Endothelial cell of umbilical vein (primary cell): ENCODE measurements around the gene TBX5. TPM values are rescaled to one million over a fixed set of nuclear protein-coding genes. Genes with fewer than 3 reads are reported as not detected.

Experiments used
- Bru-seq: library from RNA; stranded (reverse); fragments of 400-500 nt; gene quantifications from one replicate; lab custom pipeline; 2021; lab: Mats Ljungman, UMichigan
- BruChase-seq, 2 experiments: library from RNA; stranded (reverse); fragments of 400-500 nt; gene quantifications; one replicate each; lab custom pipeline; 2021; lab: Mats Ljungman, UMichigan
- BruUV-seq: library from RNA; stranded (reverse); fragments of 400-500 nt; replicated peaks from 2 replicates; lab custom pipeline; 2021; lab: Mats Ljungman, UMichigan
- CTCF ChIA-PET: fragments of 300-600, 350-600 bp; sonication (Branson Sonifier 250); formaldehyde crosslinking; loops from one replicate; lab custom pipeline; 2021; ENCODE audit warnings: antibody characterized with exemption, inconsistent platforms; lab: Charles Lee
- POLR2A ChIA-PET: fragments of 300-600, 350-600 bp; sonication (Branson Sonifier 250); formaldehyde crosslinking; loops from one replicate; lab custom pipeline; 2021; ENCODE audit warnings: antibody characterized with exemption, inconsistent platforms; lab: Charles Lee
- DNase-seq: peaks from one replicate; pipeline ENCODE4 v3.0.0-alpha.2; 2011; ENCODE audit warnings: low read depth, low spot score
- FAIRE-seq: peaks from 2 replicates; lab custom pipeline; 2011; peaks lifted over from hg19 to GRCh38; lab: Jason Lieb, UNC
- H2AFZ ChIP-seq: 2 replicates; pipeline ENCODE4 v1.6.0; 2012; ENCODE audit warnings: low read depth, low read length, control low read depth, inconsistent platforms
- H3K27ac ChIP-seq: 2 replicates; pipeline ENCODE4 v1.5.1; 2011; ENCODE audit warnings: low read depth, mild to moderate bottlenecking, control low read depth, low read length, moderate library complexity; ENCODE audit not compliant: insufficient read depth
- H3K27me3 ChIP-seq, 2 experiments: 2 replicates each; pipeline versions ENCODE4 v1.6.0 to v1.6.1; 2011; ENCODE audit warnings: low read length in 2 of 2, mixed read lengths in 1 of 2; ENCODE audit not compliant: control insufficient read depth in 2 of 2, insufficient read depth in 2 of 2
- H3K36me3 ChIP-seq, 2 experiments: 2 replicates in 1 of 2; 3 replicates in 1 of 2; pipeline ENCODE4 v1.5.1; 2011; ENCODE audit warnings: low read length in 2 of 2, mild to moderate bottlenecking in 1 of 2, moderate library complexity in 1 of 2; ENCODE audit not compliant: control insufficient read depth in 2 of 2, insufficient read depth in 2 of 2; ENCODE audit errors: extremely low read depth in 1 of 2
- H3K4me1 ChIP-seq: 3 replicates; pipeline ENCODE4 v1.5.1; 2011; ENCODE audit warnings: mild to moderate bottlenecking, low read length; ENCODE audit not compliant: control insufficient read depth, insufficient read depth; ENCODE audit errors: extremely low read depth
- H3K4me2 ChIP-seq: 2 replicates; pipeline ENCODE4 v1.6.1; 2011; ENCODE audit warnings: low read length, control low read depth, mixed read lengths; ENCODE audit not compliant: insufficient read depth
- H3K4me3 ChIP-seq, 3 experiments: fragments of 200-600 bp in 1 of 3; sonication (generic), shearing (Covaris generic) in 1 of 3; replicated peaks in 1 of 3; 2 replicates each; pipeline ENCODE4 v1.5.1; 2011 to 2016; ENCODE audit warnings: control low read depth in 3 of 3, low read length in 3 of 3, mild to moderate bottlenecking in 2 of 3, inconsistent platforms in 1 of 3, low read depth in 1 of 3, moderate library complexity in 1 of 3; ENCODE audit not compliant: insufficient read depth in 1 of 3
- H3K79me2 ChIP-seq: 2 replicates; pipeline ENCODE4 v1.6.0; 2012; ENCODE audit warnings: low read length, inconsistent platforms; ENCODE audit not compliant: control insufficient read depth, insufficient read depth
- H3K9ac ChIP-seq: replicated peaks from 2 replicates; pipeline ENCODE3; 2011; ENCODE audit warnings: low read length, control low read depth; ENCODE audit not compliant: insufficient read depth; ENCODE audit errors: extremely low read depth
- H3K9me1 ChIP-seq: replicated peaks from 3 replicates; pipeline ENCODE4 v1.6.0; 2011; ENCODE audit warnings: mild to moderate bottlenecking, low read length; ENCODE audit not compliant: control insufficient read depth, insufficient read depth; ENCODE audit errors: extremely low read depth
- H3K9me3 ChIP-seq: replicated peaks from 2 replicates; pipeline ENCODE4 v1.5.1; 2012; ENCODE audit warnings: low read length, inconsistent platforms; ENCODE audit not compliant: control insufficient read depth, insufficient read depth
- H4K20me1 ChIP-seq: replicated peaks from 2 replicates; pipeline ENCODE3; 2011; ENCODE audit warnings: mild to moderate bottlenecking, low read length; ENCODE audit not compliant: control insufficient read depth, insufficient read depth; ENCODE audit errors: extremely low read depth
- EZH2 ChIP-seq: IDR thresholded peaks from 2 replicates; pipeline ENCODE4 v1.6.1; 2012; ENCODE audit warnings: borderline replicate concordance, low read depth, mild to moderate bottlenecking, moderate library complexity, low read length, inconsistent platforms; ENCODE audit not compliant: severe bottlenecking
- JUN ChIP-seq: IDR thresholded peaks from 2 replicates; pipeline ENCODE4 v1.6.1; 2011; ENCODE audit warnings: borderline replicate concordance, low read depth; ENCODE audit not compliant: insufficient read length, insufficient read depth
- POLR2AphosphoS5 ChIP-seq: IDR thresholded peaks from 2 replicates; pipeline ENCODE4 v1.6.1; 2012; ENCODE audit warnings: low read depth, mild to moderate bottlenecking, control low read depth, low read length, moderate library complexity; ENCODE audit not compliant: insufficient read depth
- dilution Hi-C: fragments of 300-500 bp; cut with MboI; formaldehyde crosslinking; loops from one replicate; pipeline ENCODE4 v1.15.0; 2019; ENCODE audit warnings: low sequenced_read_pairs; ENCODE audit not compliant: extremely low pct_ligation_motif_present
- intact Hi-C: fragments of 100-400 bp; cut with micrococcal nuclease; formaldehyde crosslinking; loops from one replicate; pipeline ENCODE4 v1.10.0; 2022
- long read RNA-seq: library from polyadenylated mRNA; stranded (forward); transcript quantifications from one replicate; pipeline ENCODE4 v2.0.0, GENCODE V29; 2021
- polyA minus RNA-seq, 3 experiments: library from RNA; depleted of rRNA, polyadenylated mRNA; stranded (reverse); fragments of >200 nt; gene quantifications; 1 replicate in 1 of 3; 2 replicates in 2 of 3; pipeline ENCODE4 v1.2.3, GENCODE V29; 2011
- polyA plus RNA-seq, 4 experiments: library from polyadenylated mRNA; depleted of rRNA in 3 of 4; stranded (reverse) in 3 of 4; unstranded in 1 of 4; fragments of >200 nt; gene quantifications; 2 replicates each; pipeline versions ENCODE4 v1.2.1 to v1.2.3, GENCODE V29; 2011 to 2012; ENCODE audit warnings: missing spikeins in 1 of 4
- total RNA-seq: library from RNA; stranded (reverse); gene quantifications from 2 replicates; pipeline ENCODE4 v1.2.3, GENCODE V29; 2021

Gene TBX5
- total RNA-seq (not detected in 2 replicates), polyA plus RNA-seq (not detected in 2 replicates), polyA minus RNA-seq (not detected in 2 replicates), Bru-seq, nascent RNA (not detected), BruChase-seq, experiment 1, labeled RNA remaining after a 6-hour chase (not detected), BruChase-seq, experiment 2, labeled RNA remaining after a 2-hour chase (not detected)
- not detected in 2 replicates for polyA plus RNA-seq (2011; cell fraction: cytosol; rRNA removed)
- not detected in 2 replicates for polyA plus RNA-seq (2011; cell fraction: nucleus; rRNA removed)
- polyA plus RNA-seq (2012), result not detected in 2 replicates
- not detected for polyA minus RNA-seq (2011; cell fraction: cytosol; rRNA and poly(A)+ RNA removed)
- polyA minus RNA-seq (2011; cell fraction: nucleus; rRNA and poly(A)+ RNA removed), result not detected in 2 replicates
- long read RNA-seq, result 0 reads

GRCh38 chr12:114405519-114406271 is at the start of gene TBX5:
Gene TBX5 (minus strand): TSS chr12:114406144. CDS start chr12:114403898, 2,246 bp downstream.
- Histone ChIP-seq H4K20me1 (no peaks in the 10 kb centered on the region), H3K36me3 (no peaks in the 10 kb centered on the region), H3K9me1 (no peaks in the 10 kb centered on the region), H3K27me3 (peaks cover 82 to 91% of the 10 kb centered on the region in 2 experiments), H3K4me1 (no peaks in the 10 kb centered on the region), H3K4me2 (no peak within 1 kb of the TSS), H3K27ac (no peak within 1 kb of the TSS), H3K9me3 (no peaks in the 10 kb centered on the region), H3K79me2 (no peaks in the 10 kb centered on the region), H3K4me3 (no peak within 1 kb of the TSS), H3K9ac (no peak within 1 kb of the TSS), H2AFZ (no peak within 1 kb of the TSS)
- no TSS peak for BruUV-seq
- CTCF ChIA-PET, result no interaction called here
- FAIRE-seq (no peak), DNase-seq (no peak)
- TF ChIP-seq EZH2, result peak; percentile 78
- TF ChIP-seq JUN, result no peak
- dilution Hi-C loops, result no loop called here
- intact Hi-C loops, result no loop called here
- POLR2A ChIA-PET, result no interaction called here

- no TSS peak for BruUV-seq
- no peaks in the 10 kb centered on the region for H3K4me1 ChIP-seq
- no peaks in the 10 kb centered on the region for H3K9me3 ChIP-seq
- intact Hi-C loops, result no loop called here
- H4K20me1 ChIP-seq, result no peaks in the 10 kb centered on the region
- no peak overlapping the region for H3K27ac ChIP-seq
- POLR2A ChIA-PET, result no interaction called here
- TF ChIP-seq POLR2AphosphoS5 (no peak), JUN (no peak)
- CTCF ChIA-PET, result no interaction called here
- no peak for FAIRE-seq
- H3K9me1 ChIP-seq, result no peaks in the 10 kb centered on the region
- dilution Hi-C loops, result no loop called here
- H3K36me3 ChIP-seq, result no peaks in the 10 kb centered on the region
- H2AFZ ChIP-seq, result no peak overlapping the region
- H3K9ac ChIP-seq, result no peak overlapping the region
- no peak overlapping the region for H3K4me3 ChIP-seq
- no peak for DNase-seq
- H3K4me2 ChIP-seq, result no peak overlapping the region
- peaks cover 9 to 19% of the 10 kb centered on the region in 2 experiments for H3K27me3 ChIP-seq
- H3K79me2 ChIP-seq, result no peaks in the 10 kb centered on the region
Observed at GRCh38 chr12:114451657-114452056, 45.7 kb upstream of the TBX5 start.
